Sigmoid colon (tissue), 4 donors: ENCODE measurements around the gene DCBLD2.

Experiments
- CTCF ChIP-seq, 4 experiments: fragments of 450-650 bp in 3 of 4; fragments of 200-600 bp in 1 of 4; IDR thresholded peaks; one replicate each; pipeline ENCODE4 v1.5.1; 2016 to 2019; ENCODE audit warnings: antibody characterized with exemption in 4 of 4, mild to moderate bottlenecking in 3 of 4, moderate library complexity in 2 of 4
- POLR2A ChIP-seq, 2 donors: fragments of 450-650 bp; IDR thresholded peaks; one replicate each; pipeline ENCODE4 v1.6.1; 2016; ENCODE audit warnings: antibody characterized with exemption in 2 of 2, mild to moderate bottlenecking in 2 of 2, moderate library complexity in 2 of 2
- POLR2AphosphoS5 ChIP-seq, 4 donors: sonication (generic); formaldehyde crosslinking; IDR thresholded peaks; one replicate each; pipeline ENCODE4 v1.6.1; 2017; ENCODE audit warnings: antibody characterized with exemption in 4 of 4

GRCh38 chr3:98793971-98794370 lies 107.5 kb downstream of the DCBLD2 start:
- no peak for TF ChIP-seq CTCF (IDR thresholded peaks at IDR 0.05)
- no peak for TF ChIP-seq POLR2A (IDR thresholded peaks at IDR 0.05)
- no peak for TF ChIP-seq POLR2AphosphoS5 (IDR thresholded peaks at IDR 0.05)
